Memory B cell (primary cell): ENCODE measurements around the gene MAGEE1.
A peak's percentile ranks its signal among the peaks of the same experiment; 100 is the strongest.

Source experiments
- ATAC-seq: fragments of 150-1000 bp; cut with Tn5 transposase; 2 replicates; pipeline ENCODE4 v1.10.0; 2021; ENCODE audit warnings: low read depth, mild to moderate bottlenecking, moderate library complexity
- DNase-seq, 2 donors: peaks; one replicate each; pipeline ENCODE4 v3.0.0; 2022; ENCODE audit warnings: low spot score in 2 of 2
- H3K27ac Mint-ChIP-seq: one replicate; pipeline ENCODE4 v1.8.0; 2022; ENCODE audit warnings: mild to moderate bottlenecking, moderate library complexity, mixed read lengths
- H3K27me3 Mint-ChIP-seq: one replicate; pipeline ENCODE4 v1.8.0; 2022; ENCODE audit warnings: mixed read lengths
- H3K36me3 Mint-ChIP-seq: one replicate; pipeline ENCODE4 v1.8.0; 2022; ENCODE audit warnings: mild to moderate bottlenecking, mixed read lengths
- H3K4me1 Mint-ChIP-seq: one replicate; pipeline ENCODE4 v1.8.0; 2022; ENCODE audit warnings: mixed read lengths
- H3K4me3 Mint-ChIP-seq: one replicate; pipeline ENCODE4 v1.8.0; 2022; ENCODE audit warnings: mild to moderate bottlenecking, moderate library complexity, mixed read lengths
- H3K9me3 Mint-ChIP-seq: one replicate; pipeline ENCODE4 v1.8.0; 2022; ENCODE audit warnings: mixed read lengths

The MAGEE1 gene

GRCh38 chrX:76427560-76428242, at the start of gene MAGEE1:
TSS of gene MAGEE1 (plus strand) at chrX:76427710. CDS start at chrX:76427931, 221 bp downstream.
- peaks cover 11% of the 10 kb centered on the region for H3K4me1 Mint-ChIP-seq

GRCh38 chrX:76398970-76399369, 28.5 kb upstream of the MAGEE1 start:
- Mint-ChIP-seq H3K27me3 (peaks cover 6% of the 10 kb centered on the region), H3K4me3 (no peak overlapping the region), H3K36me3 (no peaks in the 10 kb centered on the region), H3K4me1 (no peaks in the 10 kb centered on the region), H3K9me3 (peaks cover 2% of the 10 kb centered on the region), H3K27ac (no peak overlapping the region)
- DNase-seq = no peak
- ATAC-seq = no peak

More at GRCh38 chrX:76427560-76428242, at the start of gene MAGEE1:
- ATAC-seq (peak; percentile 84), DNase-seq (peak; percentile 67)
- Mint-ChIP-seq H3K27ac (peak within 1 kb of the TSS; percentile 68), H3K36me3 (no peaks in the 10 kb centered on the region), H3K27me3 (no peaks in the 10 kb centered on the region), H3K4me3 (peak within 1 kb of the TSS; percentile 93), H3K9me3 (no peaks in the 10 kb centered on the region)

- H3K27ac Mint-ChIP-seq = no peak overlapping the region
- H3K9me3 Mint-ChIP-seq = no peaks in the 10 kb centered on the region
- DNase-seq = no peak
- no peaks in the 10 kb centered on the region for H3K4me1 Mint-ChIP-seq
- H3K36me3 Mint-ChIP-seq = no peaks in the 10 kb centered on the region
- H3K27me3 Mint-ChIP-seq = no peaks in the 10 kb centered on the region
- no peak for ATAC-seq
- no peak overlapping the region for H3K4me3 Mint-ChIP-seq
Measured at GRCh38 chrX:76407795-76408194, 19.7 kb upstream of the MAGEE1 start.

GRCh38 chrX:76420237-76420636, 7.3 kb upstream of the MAGEE1 start:
- H3K9me3 Mint-ChIP-seq = no peaks in the 10 kb centered on the region
- DNase-seq = no peak
- H3K4me1 Mint-ChIP-seq = peaks cover 5% of the 10 kb centered on the region
- H3K27me3 Mint-ChIP-seq = peaks cover 1% of the 10 kb centered on the region
- no peak overlapping the region for H3K4me3 Mint-ChIP-seq
- no peak overlapping the region for H3K27ac Mint-ChIP-seq
- ATAC-seq = peak; percentile 26
- no peaks in the 10 kb centered on the region for H3K36me3 Mint-ChIP-seq

- peak; percentile 47 for ATAC-seq
- Mint-ChIP-seq H3K4me3 (peak overlapping the region; percentile 93), H3K27ac (peak overlapping the region; percentile 68), H3K27me3 (no peaks in the 10 kb centered on the region), H3K36me3 (no peaks in the 10 kb centered on the region), H3K4me1 (peaks cover 11% of the 10 kb centered on the region), H3K9me3 (no peaks in the 10 kb centered on the region)
- DNase-seq = peak; percentile 5 to 18
Measured at GRCh38 chrX:76428243-76429130, 977 bp downstream of the MAGEE1 start.

- peaks cover 2% of the 10 kb centered on the region for H3K36me3 Mint-ChIP-seq
- peaks cover 11% of the 10 kb centered on the region for H3K4me1 Mint-ChIP-seq
- no peaks in the 10 kb centered on the region for H3K9me3 Mint-ChIP-seq
- H3K27ac Mint-ChIP-seq = no peak overlapping the region
- ATAC-seq (no peak), DNase-seq (no peak)
- H3K4me3 Mint-ChIP-seq = no peak overlapping the region
- no peaks in the 10 kb centered on the region for H3K27me3 Mint-ChIP-seq
Measured at GRCh38 chrX:76433219-76433618, 5.7 kb downstream of the MAGEE1 start.

GRCh38 chrX:76434103-76434741, 6.7 kb downstream of the MAGEE1 start:
- Mint-ChIP-seq H3K4me1 (peaks cover 14% of the 10 kb centered on the region), H3K36me3 (peaks cover 2% of the 10 kb centered on the region), H3K4me3 (no peak overlapping the region), H3K27ac (peak overlapping the region; percentile 23), H3K27me3 (no peaks in the 10 kb centered on the region), H3K9me3 (no peaks in the 10 kb centered on the region)
- DNase-seq = no peak
- no peak for ATAC-seq

GRCh38 chrX:76439188-76439587, 11.7 kb downstream of the MAGEE1 start:
- Mint-ChIP-seq H3K9me3 (peaks cover 7% of the 10 kb centered on the region), H3K27me3 (no peaks in the 10 kb centered on the region), H3K27ac (no peak overlapping the region), H3K36me3 (peaks cover 14% of the 10 kb centered on the region), H3K4me3 (no peak overlapping the region), H3K4me1 (peaks cover 8% of the 10 kb centered on the region)
- ATAC-seq (no peak), DNase-seq (no peak)

- H3K4me1 Mint-ChIP-seq = no peaks in the 10 kb centered on the region
- no peak overlapping the region for H3K27ac Mint-ChIP-seq
- DNase-seq = no peak
- no peak for ATAC-seq
- H3K9me3 Mint-ChIP-seq = no peaks in the 10 kb centered on the region
- no peak overlapping the region for H3K4me3 Mint-ChIP-seq
- H3K27me3 Mint-ChIP-seq = no peaks in the 10 kb centered on the region
- H3K36me3 Mint-ChIP-seq = peaks cover 4% of the 10 kb centered on the region
Measured at GRCh38 chrX:76453737-76454406, 26.4 kb downstream of the MAGEE1 start.

- Mint-ChIP-seq H3K27me3 (no peaks in the 10 kb centered on the region), H3K27ac (no peak overlapping the region), H3K9me3 (no peaks in the 10 kb centered on the region), H3K4me1 (no peaks in the 10 kb centered on the region), H3K36me3 (peaks cover 4% of the 10 kb centered on the region), H3K4me3 (no peak overlapping the region)
- no peak for ATAC-seq
- peak in 1 of 2 donors; percentile 4 for DNase-seq
Measured at GRCh38 chrX:76454456-76454927, 27.0 kb downstream of the MAGEE1 start.

GRCh38 chrX:76477353-76477752, 49.8 kb downstream of the MAGEE1 start:
- no peaks in the 10 kb centered on the region for H3K36me3 Mint-ChIP-seq
- no peaks in the 10 kb centered on the region for H3K27me3 Mint-ChIP-seq
- peaks cover 8% of the 10 kb centered on the region for H3K9me3 Mint-ChIP-seq
- DNase-seq (no peak), ATAC-seq (no peak)
- no peaks in the 10 kb centered on the region for H3K4me1 Mint-ChIP-seq
- no peak overlapping the region for H3K27ac Mint-ChIP-seq
- no peak overlapping the region for H3K4me3 Mint-ChIP-seq
